ENCODE data around the gene LBP. TPM values are rescaled to one million over a fixed set of nuclear protein-coding genes. Genes with fewer than 3 reads are reported as not detected.

The LBP gene
- total RNA-seq, 3 donors from 2014 or later = 0.10 to 0.18 (median 0.14) TPM

- ATAC-seq = no peak
- peaks cover 2% of the 10 kb centered on the region for H3K27me3 Mint-ChIP-seq (ENCODE audit: low read depth)
- no peak overlapping the region for H3K4me3 Mint-ChIP-seq
- H3K36me3 Mint-ChIP-seq (ENCODE audit: insufficient read depth) = no peaks in the 10 kb centered on the region
- H3K9me3 Mint-ChIP-seq = no peaks in the 10 kb centered on the region
- no peaks in the 10 kb centered on the region for H3K4me1 Mint-ChIP-seq (ENCODE audit: low read depth)
- DNase-seq = no peak
Measured at GRCh38 chr20:38349856-38350255, 3.6 kb downstream of the LBP start.

DNA sequence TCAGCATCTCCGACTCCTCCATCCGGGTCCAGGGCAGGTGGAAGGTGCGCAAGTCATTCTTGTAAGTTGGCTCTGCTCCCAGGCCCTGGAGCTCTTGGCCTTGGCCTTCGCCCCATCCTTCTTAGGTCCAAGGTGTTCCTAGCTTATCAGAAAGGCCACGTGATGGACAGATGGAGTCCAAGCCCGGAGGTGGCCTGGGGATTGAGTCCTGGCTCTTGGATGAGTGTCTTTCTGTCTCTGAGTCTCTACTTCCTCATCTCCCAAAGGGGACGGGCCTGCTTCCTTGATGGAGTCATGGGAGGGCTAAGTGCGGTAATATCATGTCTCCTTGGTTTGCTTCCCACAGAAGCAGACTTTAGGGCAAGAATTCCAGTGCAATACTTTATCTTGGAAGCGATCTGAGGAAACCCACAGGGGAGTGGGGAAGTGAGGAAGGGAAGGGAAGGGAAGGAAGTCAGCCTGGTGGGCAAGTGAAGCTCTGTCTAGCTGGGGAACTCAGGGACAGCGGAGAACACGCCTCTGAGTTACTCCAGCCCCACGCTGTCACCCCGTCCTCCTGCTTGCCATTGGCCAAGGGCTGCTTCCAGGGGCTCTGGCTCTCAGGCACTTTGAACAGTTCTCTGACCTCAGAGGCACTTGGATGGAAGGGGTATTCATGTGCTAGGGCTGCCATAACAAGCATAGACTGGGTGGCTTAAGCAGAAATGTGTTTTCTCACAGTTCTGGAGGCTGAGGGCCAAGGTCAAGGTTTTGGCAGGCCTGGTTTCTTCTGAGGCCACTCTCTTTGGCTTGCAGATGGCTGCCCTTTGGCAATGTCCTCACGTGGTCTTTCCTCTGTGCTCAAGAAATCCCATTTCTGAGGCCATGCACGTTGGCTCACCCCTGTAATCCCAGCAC lies 4.8 kb downstream of the LBP start:
- H3K4me1 Mint-ChIP-seq (ENCODE audit: low read depth) = no peaks in the 10 kb centered on the region

GRCh38 chr20:38353316-38353715 lies 7.0 kb downstream of the LBP start:
- ATAC-seq = no peak
- H3K36me3 Mint-ChIP-seq (ENCODE audit: insufficient read depth) = no peaks in the 10 kb centered on the region

More for the DNA sequence above, 4.8 kb downstream of the LBP start:
- Mint-ChIP-seq H3K36me3 (ENCODE audit: insufficient read depth) (no peaks in the 10 kb centered on the region), H3K27me3 (ENCODE audit: low read depth) (peaks cover 2% of the 10 kb centered on the region), H3K4me3 (no peak overlapping the region), H3K9me3 (no peaks in the 10 kb centered on the region)
- DNase-seq = no peak
- ATAC-seq = no peak

DNA sequence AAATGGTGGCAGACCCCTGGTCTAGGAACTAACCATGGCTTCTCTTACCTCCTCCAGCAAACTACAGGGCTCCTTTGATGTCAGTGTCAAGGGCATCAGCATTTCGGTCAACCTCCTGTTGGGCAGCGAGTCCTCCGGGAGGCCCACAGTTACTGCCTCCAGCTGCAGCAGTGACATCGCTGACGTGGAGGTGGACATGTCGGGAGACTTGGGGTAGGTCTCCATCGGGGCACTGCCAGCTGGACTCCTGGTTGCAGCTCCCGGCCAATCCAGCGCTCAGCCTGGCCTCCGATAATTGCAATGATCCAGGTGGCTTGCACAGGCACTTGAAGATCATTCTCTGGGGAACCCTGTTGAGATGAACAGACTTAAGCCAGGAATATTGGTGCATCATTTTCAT lies 7.9 kb downstream of the LBP start:
- no peaks in the 10 kb centered on the region for H3K36me3 Mint-ChIP-seq (ENCODE audit: insufficient read depth)
- ATAC-seq (no peak), DNase-seq (no peak)
- H3K4me3 Mint-ChIP-seq = no peak overlapping the region
- no peaks in the 10 kb centered on the region for H3K27me3 Mint-ChIP-seq (ENCODE audit: low read depth)
- H3K4me1 Mint-ChIP-seq (ENCODE audit: low read depth) = no peaks in the 10 kb centered on the region
- H3K9me3 Mint-ChIP-seq = no peaks in the 10 kb centered on the region

More at GRCh38 chr20:38353316-38353715, 7.0 kb downstream of the LBP start:
- no peaks in the 10 kb centered on the region for H3K27me3 Mint-ChIP-seq (ENCODE audit: low read depth)
- H3K4me1 Mint-ChIP-seq (ENCODE audit: low read depth) = no peaks in the 10 kb centered on the region
- H3K9me3 Mint-ChIP-seq = no peaks in the 10 kb centered on the region
- DNase-seq = no peak
- no peak overlapping the region for H3K4me3 Mint-ChIP-seq

DNA sequence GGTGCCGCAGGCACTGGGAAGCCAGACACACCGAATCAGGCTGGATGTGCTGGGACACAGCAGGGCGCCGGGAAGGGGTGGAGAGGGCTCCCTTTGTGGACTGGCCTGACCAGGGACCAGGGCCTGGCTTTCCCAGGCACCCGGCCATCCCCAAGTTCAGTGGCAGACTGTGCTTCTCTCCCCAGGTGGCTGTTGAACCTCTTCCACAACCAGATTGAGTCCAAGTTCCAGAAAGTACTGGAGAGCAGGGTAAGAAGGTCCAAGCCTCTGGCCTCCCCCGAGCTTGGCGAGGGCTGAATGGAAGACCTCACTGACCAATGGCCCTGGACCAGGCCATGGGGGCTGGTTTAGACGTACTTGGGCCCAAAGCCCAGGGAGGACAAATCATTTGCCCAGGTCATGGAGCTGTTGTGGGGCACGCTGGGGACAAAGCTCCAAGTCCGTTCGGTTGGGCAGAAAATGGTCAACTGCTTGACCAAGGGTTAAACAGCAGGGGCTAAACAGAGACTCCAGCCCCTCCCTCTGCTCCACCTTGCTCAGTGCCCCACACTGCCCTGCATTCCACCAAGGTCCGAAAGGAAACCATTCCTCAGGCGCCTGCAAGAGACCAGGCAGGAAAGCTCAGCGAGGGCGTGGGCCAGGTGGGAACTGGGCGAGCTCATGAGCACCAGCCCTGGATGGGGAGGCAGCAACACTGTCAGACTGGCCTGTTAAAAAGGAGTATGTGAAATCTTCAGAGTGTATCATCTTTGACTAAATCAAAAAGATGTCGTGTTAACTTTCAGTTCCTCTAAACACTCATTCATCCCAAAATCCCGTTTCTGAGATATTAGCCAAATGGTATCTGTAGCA lies 9.1 kb downstream of the LBP start:
- ATAC-seq = no peak
- Mint-ChIP-seq H3K36me3 (ENCODE audit: insufficient read depth) (no peaks in the 10 kb centered on the region), H3K4me1 (ENCODE audit: low read depth) (no peaks in the 10 kb centered on the region)

GRCh38 chr20:38357653-38358207 lies 11.4 kb downstream of the LBP start:
- Mint-ChIP-seq H3K9me3 (no peaks in the 10 kb centered on the region), H3K36me3 (ENCODE audit: insufficient read depth) (no peaks in the 10 kb centered on the region), H3K4me3 (no peak overlapping the region), H3K4me1 (ENCODE audit: low read depth) (no peaks in the 10 kb centered on the region), H3K27me3 (ENCODE audit: low read depth) (no peaks in the 10 kb centered on the region)
- DNase-seq (no peak), ATAC-seq (no peak)

More for the DNA sequence above, 9.1 kb downstream of the LBP start:
- Mint-ChIP-seq H3K4me3 (no peak overlapping the region), H3K27me3 (ENCODE audit: low read depth) (no peaks in the 10 kb centered on the region), H3K9me3 (no peaks in the 10 kb centered on the region)
- no peak for DNase-seq

DNA sequence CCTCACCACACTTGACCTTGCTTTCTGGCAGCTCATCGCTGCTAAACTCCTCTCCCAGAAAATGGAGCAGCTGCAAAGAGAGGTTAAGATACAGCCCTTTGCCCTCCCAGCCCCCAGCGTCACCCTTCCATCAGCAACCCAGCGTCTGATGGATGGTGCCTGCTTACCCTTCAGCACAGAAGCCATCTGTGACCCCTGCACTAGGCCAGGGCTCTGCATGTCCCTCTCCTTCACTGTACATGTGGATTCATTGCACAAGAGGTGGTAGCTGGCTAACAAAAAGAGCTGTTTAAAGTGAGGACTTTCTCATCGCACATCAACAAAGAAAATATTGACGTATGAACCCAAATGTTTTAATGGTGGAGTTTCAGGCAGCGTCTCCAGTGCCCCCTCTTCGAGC lies 12.3 kb downstream of the LBP start:
- Mint-ChIP-seq H3K27me3 (ENCODE audit: low read depth) (peaks cover 1% of the 10 kb centered on the region), H3K36me3 (ENCODE audit: insufficient read depth) (no peaks in the 10 kb centered on the region)
- no peak for ATAC-seq

GRCh38 chr20:38363004-38363747 lies 16.9 kb downstream of the LBP start:
- ATAC-seq (no peak), DNase-seq (no peak)
- Mint-ChIP-seq H3K9me3 (no peaks in the 10 kb centered on the region), H3K36me3 (ENCODE audit: insufficient read depth) (no peaks in the 10 kb centered on the region), H3K27me3 (ENCODE audit: low read depth) (peaks cover 6% of the 10 kb centered on the region), H3K4me1 (ENCODE audit: low read depth) (no peaks in the 10 kb centered on the region), H3K4me3 (no peak overlapping the region)

More for the DNA sequence above, 12.3 kb downstream of the LBP start:
- Mint-ChIP-seq H3K4me1 (ENCODE audit: low read depth) (no peaks in the 10 kb centered on the region), H3K4me3 (no peak overlapping the region), H3K9me3 (no peaks in the 10 kb centered on the region)
- no peak for DNase-seq

DNA sequence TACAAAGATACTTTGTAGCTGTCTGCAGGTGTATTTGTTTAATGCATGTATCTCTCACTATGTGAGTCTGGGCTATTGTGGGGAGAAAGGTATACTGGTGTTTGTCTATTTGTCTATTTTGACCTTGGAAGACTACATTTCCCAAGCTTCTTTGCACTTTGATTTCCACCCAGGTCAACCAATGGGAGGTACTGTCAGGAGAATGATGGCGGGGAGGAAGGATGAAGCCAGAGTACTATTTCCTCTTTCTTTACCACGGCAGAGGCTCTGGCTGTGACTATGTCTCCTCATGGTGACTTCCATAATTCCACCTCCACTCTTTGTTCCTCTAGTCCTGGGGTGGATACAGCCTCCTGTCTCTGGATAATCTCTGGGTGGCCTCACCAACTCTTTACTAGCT lies 23.1 kb downstream of the LBP start:
- Mint-ChIP-seq H3K4me1 (ENCODE audit: low read depth) (peaks cover 2% of the 10 kb centered on the region), H3K9me3 (no peaks in the 10 kb centered on the region), H3K36me3 (ENCODE audit: insufficient read depth) (no peaks in the 10 kb centered on the region), H3K4me3 (no peak overlapping the region), H3K27me3 (ENCODE audit: low read depth) (peaks cover 4% of the 10 kb centered on the region)
- ATAC-seq (no peak), DNase-seq (no peak)

DNA sequence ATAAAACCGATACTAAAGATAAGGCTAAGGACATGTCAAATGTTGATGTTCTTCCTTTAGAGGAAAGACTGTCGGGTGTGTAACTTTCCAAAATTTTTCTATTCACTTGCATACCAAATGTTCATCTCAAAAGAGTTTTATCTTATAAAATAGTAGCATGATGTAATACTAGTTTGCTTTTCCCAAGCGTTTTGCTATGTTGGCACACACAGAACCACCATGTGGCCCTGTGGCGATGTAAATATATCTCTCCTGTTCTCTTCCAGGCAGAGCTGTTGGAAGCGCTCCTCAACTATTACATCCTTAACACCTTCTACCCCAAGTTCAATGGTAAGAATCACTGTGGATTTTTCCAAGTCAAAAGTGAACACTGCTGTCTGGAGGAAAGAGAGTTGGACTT lies 26.5 kb downstream of the LBP start:
- H3K27me3 Mint-ChIP-seq (ENCODE audit: low read depth) = peaks cover 2% of the 10 kb centered on the region
- ATAC-seq = no peak
- H3K36me3 Mint-ChIP-seq (ENCODE audit: insufficient read depth) = no peaks in the 10 kb centered on the region
- no peak for DNase-seq
- H3K9me3 Mint-ChIP-seq = no peaks in the 10 kb centered on the region
- no peak overlapping the region for H3K4me3 Mint-ChIP-seq
- H3K4me1 Mint-ChIP-seq (ENCODE audit: low read depth) = peaks cover 2% of the 10 kb centered on the region

DNA sequence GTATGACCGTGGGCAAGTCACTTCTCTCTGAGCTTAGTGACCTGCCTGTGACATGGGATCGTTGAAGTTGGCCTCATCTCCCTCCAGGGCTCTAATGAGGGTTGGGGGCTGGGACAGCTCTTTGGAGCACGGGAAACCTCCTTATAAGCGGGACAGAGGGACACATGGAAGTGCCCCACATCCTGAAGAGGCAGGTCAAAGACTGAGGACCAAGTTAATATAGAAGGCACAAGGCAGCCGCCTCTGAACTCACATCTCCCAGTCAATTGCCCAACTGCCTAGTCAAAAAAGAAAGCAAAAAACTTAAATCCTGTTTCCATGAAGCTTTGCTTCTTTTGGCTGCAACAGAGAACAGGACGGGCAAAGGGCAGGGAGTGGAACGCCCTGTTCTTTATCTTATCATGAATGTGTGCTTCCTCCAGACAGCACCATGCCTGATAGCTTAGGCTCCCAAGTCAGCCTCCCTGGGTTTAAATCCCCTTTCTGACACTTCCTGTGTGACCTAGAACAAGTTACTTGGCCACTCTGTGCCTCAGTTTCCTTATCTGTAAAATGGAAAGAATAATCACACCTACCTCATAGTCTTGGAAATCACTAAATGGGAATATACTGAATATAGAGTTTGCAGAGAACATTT lies 27.1 kb downstream of the LBP start:
- Mint-ChIP-seq H3K9me3 (no peaks in the 10 kb centered on the region), H3K36me3 (ENCODE audit: insufficient read depth) (no peaks in the 10 kb centered on the region), H3K4me3 (no peak overlapping the region), H3K4me1 (ENCODE audit: low read depth) (peaks cover 2% of the 10 kb centered on the region), H3K27me3 (ENCODE audit: low read depth) (peaks cover 2% of the 10 kb centered on the region)
- DNase-seq (no peak), ATAC-seq (no peak)

- Mint-ChIP-seq H3K4me1 (ENCODE audit: low read depth) (peaks cover 2% of the 10 kb centered on the region), H3K4me3 (no peak overlapping the region), H3K27me3 (ENCODE audit: low read depth) (peaks cover 2% of the 10 kb centered on the region), H3K36me3 (ENCODE audit: insufficient read depth) (no peaks in the 10 kb centered on the region), H3K9me3 (no peaks in the 10 kb centered on the region)
- ATAC-seq (no peak), DNase-seq (no peak)
Measured at GRCh38 chr20:38373898-38374297, 27.6 kb downstream of the LBP start.

GRCh38 chr20:38377039-38377685 lies 30.9 kb downstream of the LBP start:
- no peak overlapping the region for H3K4me3 Mint-ChIP-seq
- ATAC-seq = no peak
- no peak for DNase-seq
- no peaks in the 10 kb centered on the region for H3K36me3 Mint-ChIP-seq (ENCODE audit: insufficient read depth)
- H3K27me3 Mint-ChIP-seq (ENCODE audit: low read depth) = peaks cover 4% of the 10 kb centered on the region
- H3K4me1 Mint-ChIP-seq (ENCODE audit: low read depth) = no peaks in the 10 kb centered on the region
- H3K9me3 Mint-ChIP-seq = no peaks in the 10 kb centered on the region
